ENCODE data around the gene MIA2. TPM values are rescaled to one million over a fixed set of nuclear protein-coding genes. Genes with fewer than 3 reads are reported as not detected.
"Not testable (repeated sequence)": the region's sequence is repeated elsewhere in the genome, so short reads cannot be mapped to it uniquely, and the experiment has no call there.

The MIA2 gene
- total RNA-seq, 4 donors from 2014 or later, result 10.9 to 17.0 (median 12.6) TPM

DNA sequence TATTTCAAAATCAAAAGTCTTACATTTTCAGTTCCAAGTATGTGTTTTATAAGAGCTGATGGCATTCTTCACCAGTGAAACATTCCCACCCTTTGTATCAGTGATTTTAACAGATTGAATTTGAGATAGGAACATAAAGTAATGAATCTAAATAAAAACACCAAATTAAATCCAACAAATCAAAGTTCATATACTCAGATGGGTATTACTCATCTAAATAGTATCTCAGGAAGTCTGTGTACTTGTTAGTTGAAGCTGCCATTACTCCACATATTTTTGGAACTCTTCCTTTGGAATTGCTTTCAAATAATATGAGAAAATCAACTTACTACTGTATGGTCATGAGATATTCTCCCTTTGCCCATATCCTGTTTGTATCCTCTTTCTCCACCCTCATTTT is 89.1 kb downstream of the MIA2 start:
- Histone ChIP-seq H3K4me1 (no peaks in the 10 kb centered on the region), H3K27me3 (no peaks in the 10 kb centered on the region), H3K27ac (replicated peaks in 1 of 4) (no peak overlapping the region), H3K4me3 (no peak overlapping the region), H3K9me3 (no peaks in the 10 kb centered on the region), H3K36me3 (peaks cover 7 to 70% (median 42%) of the 10 kb centered on the region in 4 donors)
- DNase-seq (ENCODE audit: extremely low spot score), result no peak
- no peak for TF ChIP-seq POLR2A (IDR thresholded peaks at IDR 0.05; ENCODE audit: low read depth)
- intact Hi-C loops (cut with DNase I), result no loop called here

DNA sequence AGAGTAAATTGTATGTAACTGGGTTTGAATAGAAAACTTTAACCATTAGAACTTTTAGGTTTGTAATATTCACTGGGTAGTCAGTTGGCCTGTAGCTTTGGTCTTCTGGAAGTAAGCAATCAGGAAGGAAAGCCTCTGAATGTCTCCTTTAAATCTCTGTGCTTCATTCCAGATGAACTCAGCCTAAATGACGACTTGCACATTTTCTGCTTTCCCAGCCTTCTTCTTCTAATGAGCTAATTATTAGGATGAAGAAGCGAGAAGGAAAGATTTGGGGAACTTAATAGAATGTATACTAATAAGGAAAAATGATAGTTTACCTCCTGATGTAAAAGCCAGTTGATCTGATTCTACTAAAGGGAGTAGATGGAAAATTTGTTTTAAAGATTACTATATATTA is 90.4 kb downstream of the MIA2 start:
- no peak for DNase-seq (ENCODE audit: extremely low spot score)
- H3K9me3 ChIP-seq, result no peaks in the 10 kb centered on the region
- 81% methylated on average over 2 of the region's 2 CpGs for WGBS
- H3K4me3 ChIP-seq, result no peak overlapping the region
- no peak for TF ChIP-seq EP300 (IDR thresholded peaks at IDR 0.05)
- TF ChIP-seq, protein P1, sequence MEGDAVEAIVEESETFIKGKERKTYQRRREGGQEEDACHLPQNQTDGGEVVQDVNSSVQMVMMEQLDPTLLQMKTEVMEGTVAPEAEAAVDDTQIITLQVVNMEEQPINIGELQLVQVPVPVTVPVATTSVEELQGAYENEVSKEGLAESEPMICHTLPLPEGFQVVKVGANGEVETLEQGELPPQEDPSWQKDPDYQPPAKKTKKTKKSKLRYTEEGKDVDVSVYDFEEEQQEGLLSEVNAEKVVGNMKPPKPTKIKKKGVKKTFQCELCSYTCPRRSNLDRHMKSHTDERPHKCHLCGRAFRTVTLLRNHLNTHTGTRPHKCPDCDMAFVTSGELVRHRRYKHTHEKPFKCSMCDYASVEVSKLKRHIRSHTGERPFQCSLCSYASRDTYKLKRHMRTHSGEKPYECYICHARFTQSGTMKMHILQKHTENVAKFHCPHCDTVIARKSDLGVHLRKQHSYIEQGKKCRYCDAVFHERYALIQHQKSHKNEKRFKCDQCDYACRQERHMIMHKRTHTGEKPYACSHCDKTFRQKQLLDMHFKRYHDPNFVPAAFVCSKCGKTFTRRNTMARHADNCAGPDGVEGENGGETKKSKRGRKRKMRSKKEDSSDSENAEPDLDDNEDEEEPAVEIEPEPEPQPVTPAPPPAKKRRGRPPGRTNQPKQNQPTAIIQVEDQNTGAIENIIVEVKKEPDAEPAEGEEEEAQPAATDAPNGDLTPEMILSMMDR (IDR thresholded peaks at IDR 0.05), result no peak
- TF ChIP-seq POLR2A (IDR thresholded peaks at IDR 0.05; ENCODE audit: low read depth), result no peak
- TF ChIP-seq POLR2AphosphoS5 (IDR thresholded peaks at IDR 0.05), result no peak
- H3K4me1 ChIP-seq, result no peaks in the 10 kb centered on the region
- no peak overlapping the region for H3K27ac ChIP-seq (replicated peaks in 1 of 4)
- intact Hi-C loops (cut with DNase I), result no loop called here
- peaks cover 7 to 68% (median 40%) of the 10 kb centered on the region in 4 donors for H3K36me3 ChIP-seq
- H3K27me3 ChIP-seq, result no peaks in the 10 kb centered on the region

DNA sequence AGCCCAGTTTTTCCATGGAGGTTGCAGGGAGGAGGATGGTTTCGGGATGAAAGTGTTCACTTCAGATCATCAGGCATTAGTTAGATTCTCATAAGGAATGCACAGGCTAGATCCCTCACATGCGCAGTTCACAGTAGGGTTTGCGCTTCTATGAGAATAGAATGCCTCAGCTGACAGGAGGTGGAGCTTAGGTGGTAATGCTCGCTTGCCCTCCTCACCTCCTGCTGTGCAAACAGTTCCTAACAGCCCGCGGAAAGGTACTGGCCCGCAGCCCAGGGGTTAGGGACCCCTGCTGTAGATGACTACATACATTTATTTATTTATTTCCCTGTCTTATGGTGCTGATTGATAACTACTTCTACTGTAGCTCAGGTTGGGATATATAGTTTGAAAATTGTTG is 105.3 kb downstream of the MIA2 start:
- H3K27me3 ChIP-seq, result no peaks in the 10 kb centered on the region
- no peak for DNase-seq (ENCODE audit: extremely low spot score)
- no peaks in the 10 kb centered on the region for H3K9me3 ChIP-seq
- peaks cover 0 to 42% (median 22%) of the 10 kb centered on the region in 4 donors for H3K36me3 ChIP-seq
- no peaks in the 10 kb centered on the region for H3K4me1 ChIP-seq
- H3K27ac ChIP-seq (replicated peaks in 1 of 4), result no peak overlapping the region
- TF ChIP-seq POLR2AphosphoS5 (IDR thresholded peaks at IDR 0.05) (no peak), POLR2A (IDR thresholded peaks at IDR 0.05; ENCODE audit: low read depth) (no peak), EP300 (IDR thresholded peaks at IDR 0.05) (no peak)
- TF ChIP-seq, protein P1 (IDR thresholded peaks at IDR 0.05), result no peak
- 77% methylated on average over 7 of the region's 7 CpGs for WGBS
- intact Hi-C loops (cut with DNase I), result no loop called here
- H3K4me3 ChIP-seq, result no peak overlapping the region

DNA sequence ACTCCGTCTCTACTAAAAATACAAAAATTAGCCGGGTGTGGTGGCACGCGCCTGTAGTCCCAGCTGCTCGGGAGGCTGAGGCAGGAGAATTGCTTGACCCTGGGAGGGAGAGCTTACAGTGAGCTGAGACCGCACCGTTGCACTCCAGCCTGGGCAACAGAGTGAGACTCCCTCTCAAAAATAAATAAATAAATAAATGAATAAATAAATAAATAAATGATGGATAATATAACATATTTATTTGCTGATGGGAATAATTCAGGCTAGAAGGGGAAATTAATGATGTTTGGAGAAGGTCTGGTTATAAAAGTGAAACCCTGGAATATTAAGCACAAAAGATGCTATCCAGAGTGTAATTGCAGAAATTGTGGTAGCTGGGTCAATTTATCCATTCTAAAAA is 107.4 kb downstream of the MIA2 start:
- H3K4me3 ChIP-seq; H3K9me3 ChIP-seq; H3K4me1 ChIP-seq; H3K27ac ChIP-seq (replicated peaks in 1 of 4); H3K27me3 ChIP-seq; intact Hi-C loops (cut with DNase I); DNase-seq (ENCODE audit: extremely low spot score): not testable (repeated sequence)
- peaks cover 0 to 35% (median 22%) of the 10 kb centered on the region in 4 donors for H3K36me3 ChIP-seq
- 94% methylated on average over 7 of the region's 7 CpGs for WGBS

DNA sequence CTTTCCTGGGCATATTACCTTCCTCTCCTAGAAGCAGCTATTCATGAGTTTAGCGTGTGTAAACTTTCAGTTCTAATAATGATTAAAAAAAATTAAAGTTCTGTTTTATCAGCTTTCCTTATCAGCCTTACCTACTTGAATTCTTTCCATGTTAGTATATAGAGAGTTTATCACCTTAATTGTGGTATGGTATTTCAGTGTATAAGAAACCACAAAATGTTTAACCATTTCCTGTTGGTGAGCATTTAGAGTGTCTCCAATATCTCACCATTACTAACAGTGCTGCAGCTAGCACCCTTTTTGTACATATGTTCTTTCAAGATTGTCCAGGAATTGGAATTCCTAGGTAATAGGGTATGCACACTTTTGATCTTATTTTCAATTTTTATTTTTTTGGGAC is 109.1 kb downstream of the MIA2 start:
- Histone ChIP-seq H3K36me3 (peaks cover 0 to 36% (median 16%) of the 10 kb centered on the region in 4 donors), H3K9me3 (no peaks in the 10 kb centered on the region), H3K27me3 (no peaks in the 10 kb centered on the region), H3K4me1 (no peaks in the 10 kb centered on the region), H3K27ac (replicated peaks in 1 of 4) (no peak overlapping the region), H3K4me3 (no peak overlapping the region)
- no peak for TF ChIP-seq EP300 (IDR thresholded peaks at IDR 0.05)
- TF ChIP-seq POLR2A (IDR thresholded peaks at IDR 0.05; ENCODE audit: low read depth), result no peak
- TF ChIP-seq, protein P1 (IDR thresholded peaks at IDR 0.05), result no peak
- TF ChIP-seq POLR2AphosphoS5 (IDR thresholded peaks at IDR 0.05), result no peak
- DNase-seq (ENCODE audit: extremely low spot score), result no peak
- intact Hi-C loops (cut with DNase I), result no loop called here
- WGBS, result 47% methylated on average over 1 of the region's 1 CpG

DNA sequence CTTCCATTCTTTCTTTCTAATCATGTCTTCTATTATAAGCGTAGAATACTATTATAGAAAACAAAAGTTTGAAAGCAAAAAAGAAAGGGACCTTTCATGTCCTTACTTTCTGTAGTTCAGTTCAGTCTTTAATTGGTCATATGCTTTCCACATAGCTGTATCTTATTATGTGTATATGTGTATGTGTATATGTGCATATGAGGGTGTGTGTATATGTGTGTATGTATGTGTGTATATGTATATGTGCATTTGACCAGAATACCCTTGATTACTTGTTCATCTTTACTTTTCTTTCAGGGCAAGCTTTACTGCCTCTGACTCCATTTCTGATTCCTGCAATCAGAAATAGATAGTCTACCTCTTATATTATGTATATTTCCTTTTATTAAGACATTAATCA is 109.9 kb downstream of the MIA2 start:
- Histone ChIP-seq H3K36me3 (peaks cover 0 to 37% (median 16%) of the 10 kb centered on the region in 4 donors), H3K9me3 (no peaks in the 10 kb centered on the region), H3K27me3 (no peaks in the 10 kb centered on the region), H3K27ac (replicated peaks in 1 of 4) (no peak overlapping the region), H3K4me3 (no peak overlapping the region), H3K4me1 (no peaks in the 10 kb centered on the region)
- no peak for DNase-seq (ENCODE audit: extremely low spot score)
- TF ChIP-seq POLR2A (IDR thresholded peaks at IDR 0.05; ENCODE audit: low read depth), result no peak
- TF ChIP-seq, protein P1 (IDR thresholded peaks at IDR 0.05), result no peak
- no peak for TF ChIP-seq EP300 (IDR thresholded peaks at IDR 0.05)
- no peak for TF ChIP-seq POLR2AphosphoS5 (IDR thresholded peaks at IDR 0.05)
- 100% methylated on average over 1 of the region's 1 CpG for WGBS
- intact Hi-C loops (cut with DNase I), result no loop called here
